ENCODE measurements around the gene HIPK2.
A peak's percentile ranks its signal among the peaks of the same experiment; 100 is the strongest.
"Not testable (repeated sequence)": the region's sequence is repeated elsewhere in the genome, so short reads cannot be mapped to it uniquely, and the experiment has no call there.

The HIPK2 gene

DNA sequence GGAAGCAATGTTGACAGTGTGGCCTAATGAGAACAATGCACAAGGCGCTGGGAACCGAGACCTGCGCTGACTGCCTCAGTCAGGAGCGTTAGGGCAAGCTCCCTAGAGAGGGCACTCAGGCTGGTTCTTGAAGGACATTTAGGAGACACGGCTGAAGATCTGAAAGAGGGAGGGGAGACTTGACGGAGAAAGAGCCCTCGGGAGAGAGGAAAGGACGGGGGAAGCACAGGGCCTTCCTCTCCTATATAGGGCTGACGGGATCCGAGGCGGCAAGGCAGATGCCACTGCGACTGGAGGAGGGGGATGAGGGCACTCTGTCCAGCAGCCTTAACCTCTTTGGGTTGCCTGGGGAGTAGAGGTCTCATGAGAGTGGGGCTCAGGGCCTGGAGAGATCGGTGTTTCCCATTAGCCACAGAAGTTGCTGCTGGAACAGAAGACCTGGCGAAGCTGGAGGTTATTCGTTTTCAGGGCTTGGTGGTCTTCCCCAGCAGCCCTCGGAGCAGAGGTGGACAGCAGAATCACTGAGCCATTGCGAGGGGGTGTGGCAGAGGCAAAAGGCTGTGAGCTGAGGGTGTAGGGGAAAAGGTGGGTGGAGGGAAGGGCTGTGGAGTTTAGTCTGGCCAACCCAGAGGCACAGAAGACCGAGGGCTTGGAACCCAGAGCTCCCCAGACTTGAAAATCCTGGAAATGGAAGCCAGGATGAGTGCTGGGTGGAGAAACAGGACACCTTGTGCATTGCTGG is 218.3 kb downstream of the HIPK2 start:
- DNase-seq: no peak

DNA sequence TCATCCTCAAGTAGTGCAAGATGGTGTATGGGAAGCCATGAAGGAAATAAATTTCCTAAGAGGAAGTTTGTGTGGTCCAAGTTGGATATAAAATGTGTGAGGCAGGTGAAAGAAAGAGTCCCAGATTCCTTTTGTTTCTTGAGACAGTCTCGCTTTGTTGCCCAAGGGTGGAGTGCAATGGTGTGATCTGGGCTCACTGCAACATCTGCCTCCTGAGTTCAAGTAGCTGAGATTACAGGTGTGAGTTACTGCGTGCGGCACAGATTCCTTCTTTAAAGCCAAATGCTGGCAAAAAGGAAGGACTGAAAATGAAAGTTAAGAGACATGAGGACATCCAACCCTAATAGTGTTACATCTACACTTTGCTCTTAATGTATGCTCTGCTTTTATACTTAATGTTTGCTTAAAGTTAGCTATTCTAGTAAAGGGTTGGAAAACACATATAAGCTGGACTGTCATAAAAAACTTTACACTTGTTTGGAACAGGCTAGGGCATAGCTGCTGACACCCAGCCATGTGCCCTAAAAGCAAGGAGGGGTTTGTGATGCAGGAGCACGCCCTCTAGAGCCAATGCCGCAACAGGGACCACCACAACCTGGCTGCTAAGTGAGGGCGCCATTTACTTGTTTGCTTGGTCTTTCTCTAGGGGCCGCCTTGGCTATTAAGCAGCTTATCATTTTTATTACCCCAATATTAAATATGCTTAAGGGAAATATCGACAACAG is 219.8 kb downstream of the HIPK2 start:
- no peak for DNase-seq

DNA sequence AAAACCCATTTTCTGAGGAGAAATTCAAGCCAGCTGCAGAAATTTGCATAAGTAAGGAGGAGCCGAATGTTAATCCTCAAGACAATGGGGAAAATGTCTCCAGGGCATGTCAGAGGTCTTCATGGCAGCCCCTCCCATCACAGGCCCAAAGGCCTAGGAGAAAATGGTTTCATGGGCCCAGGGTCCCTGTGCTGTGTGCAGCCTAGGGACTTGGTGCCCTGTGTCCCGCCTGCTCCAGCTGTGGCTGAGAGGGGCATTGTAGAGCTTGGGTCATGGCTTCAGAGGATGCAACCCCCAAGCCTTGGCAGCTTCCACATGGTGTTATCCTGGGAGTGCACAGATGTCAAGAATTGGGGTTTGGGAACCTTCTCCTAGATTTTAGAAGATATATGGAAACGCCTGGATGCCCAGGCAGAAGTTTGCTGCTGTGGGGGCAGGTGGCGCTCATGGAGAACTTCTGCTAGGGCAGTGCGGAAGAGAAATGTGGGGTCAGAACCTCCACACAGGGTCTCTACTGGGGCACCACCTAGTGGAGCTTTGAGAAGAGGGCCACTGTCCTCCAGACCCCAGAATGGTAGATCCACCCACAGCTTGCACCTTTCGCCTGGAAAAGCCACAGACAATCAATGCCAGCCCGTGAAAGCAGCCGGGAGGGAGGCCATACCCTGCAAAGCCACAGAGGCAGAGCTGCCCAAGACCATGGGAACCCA is 223.7 kb downstream of the HIPK2 start:
- DNase-seq: not testable (repeated sequence)

DNA sequence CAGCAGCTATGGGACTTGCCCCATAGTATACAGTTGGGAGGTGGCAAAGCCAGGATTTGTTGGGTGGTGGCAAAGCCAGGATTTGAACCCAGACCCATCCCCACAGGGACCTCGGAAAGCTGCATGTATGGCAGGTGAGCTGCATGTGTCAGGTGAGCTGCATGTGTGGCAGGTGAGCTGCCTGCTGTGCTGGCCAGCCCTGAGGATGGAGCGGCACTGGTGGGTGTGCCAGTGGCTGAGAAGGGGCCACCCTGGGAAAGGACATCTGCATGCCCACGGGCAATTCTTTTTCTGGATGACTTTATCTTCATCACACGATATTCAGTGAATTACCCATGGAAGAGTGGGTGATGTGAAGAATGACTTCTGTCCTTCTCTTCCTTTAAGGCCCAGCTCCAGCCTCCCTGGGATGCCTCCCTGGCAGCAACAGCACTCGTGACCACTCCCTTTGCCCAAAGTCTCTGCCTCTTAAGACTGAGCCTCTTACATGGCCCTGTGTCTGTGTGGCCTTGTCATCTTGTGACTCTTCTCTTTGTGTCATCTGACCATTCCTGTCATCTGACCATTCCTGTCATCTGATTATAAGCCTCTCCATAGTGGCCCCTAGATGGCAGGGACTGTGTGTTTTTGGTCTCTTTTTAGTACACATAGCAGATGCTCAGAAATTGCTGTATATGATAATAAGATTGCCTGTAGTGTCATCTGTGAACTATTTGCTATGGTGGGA is 229.3 kb downstream of the HIPK2 start:
- DNase-seq: peak in 1 of 2 donors; percentile 27

DNA sequence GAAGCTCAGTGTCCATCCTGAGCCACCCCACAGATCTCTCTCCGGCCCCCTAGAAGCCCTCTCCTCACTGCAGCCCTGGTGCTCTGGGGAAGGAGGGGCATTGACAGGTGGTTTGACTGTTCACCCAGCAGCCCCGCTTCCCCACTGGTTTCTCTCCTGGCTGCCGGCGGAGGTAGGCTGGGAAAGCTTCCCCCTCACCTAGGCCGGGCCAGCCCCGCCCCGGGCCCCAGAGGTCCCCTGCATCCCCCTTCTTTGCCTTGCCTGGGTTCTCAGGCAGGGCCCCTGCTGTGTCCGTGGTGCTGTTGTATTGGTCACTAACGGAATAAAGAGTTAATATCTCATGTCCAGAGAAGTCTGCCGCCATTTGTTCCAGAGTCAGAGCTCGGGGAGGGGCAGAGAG is 233.2 kb downstream of the HIPK2 start:
- no peak for DNase-seq

DNA sequence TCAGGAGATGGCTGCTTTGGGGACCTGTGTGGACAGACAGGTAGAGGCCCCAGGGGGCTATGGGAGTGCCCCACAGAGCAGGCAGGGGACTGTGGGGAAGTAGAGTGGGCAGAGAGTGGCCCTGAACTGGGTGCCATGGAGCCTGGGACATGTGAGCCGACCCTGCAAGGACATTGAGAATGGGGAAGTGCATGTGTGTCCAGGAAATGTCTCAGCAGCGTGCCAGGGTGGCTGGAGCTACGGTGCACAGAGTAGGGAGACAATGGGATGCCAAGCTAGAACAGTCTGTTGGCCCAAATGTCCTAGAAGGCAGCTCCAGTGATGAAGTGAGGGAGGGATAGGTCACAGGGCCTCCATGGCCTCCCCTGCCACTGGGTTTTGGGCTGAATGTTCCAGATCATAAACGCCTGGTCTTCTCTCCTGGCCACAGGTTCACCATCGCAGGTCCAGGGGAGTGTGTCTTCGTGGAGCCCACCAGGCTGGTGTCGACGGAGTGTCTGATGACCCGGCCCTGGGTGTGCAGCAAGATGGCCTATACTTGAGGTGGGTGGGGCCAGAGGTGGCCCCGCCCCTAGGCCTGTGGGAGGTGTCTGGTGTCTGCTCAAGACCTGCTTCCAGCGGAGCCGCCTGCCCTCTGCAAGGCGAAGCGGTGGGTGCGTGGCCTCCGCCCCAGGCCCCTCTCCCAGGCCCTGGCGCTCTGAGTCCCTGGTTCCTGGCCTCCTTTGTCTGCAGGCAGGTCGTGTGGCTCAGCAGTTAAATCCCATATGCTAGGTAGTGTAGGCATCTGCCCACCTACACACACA is 233.8 kb downstream of the HIPK2 start:
- peak; percentile 15 to 26 for DNase-seq

DNA sequence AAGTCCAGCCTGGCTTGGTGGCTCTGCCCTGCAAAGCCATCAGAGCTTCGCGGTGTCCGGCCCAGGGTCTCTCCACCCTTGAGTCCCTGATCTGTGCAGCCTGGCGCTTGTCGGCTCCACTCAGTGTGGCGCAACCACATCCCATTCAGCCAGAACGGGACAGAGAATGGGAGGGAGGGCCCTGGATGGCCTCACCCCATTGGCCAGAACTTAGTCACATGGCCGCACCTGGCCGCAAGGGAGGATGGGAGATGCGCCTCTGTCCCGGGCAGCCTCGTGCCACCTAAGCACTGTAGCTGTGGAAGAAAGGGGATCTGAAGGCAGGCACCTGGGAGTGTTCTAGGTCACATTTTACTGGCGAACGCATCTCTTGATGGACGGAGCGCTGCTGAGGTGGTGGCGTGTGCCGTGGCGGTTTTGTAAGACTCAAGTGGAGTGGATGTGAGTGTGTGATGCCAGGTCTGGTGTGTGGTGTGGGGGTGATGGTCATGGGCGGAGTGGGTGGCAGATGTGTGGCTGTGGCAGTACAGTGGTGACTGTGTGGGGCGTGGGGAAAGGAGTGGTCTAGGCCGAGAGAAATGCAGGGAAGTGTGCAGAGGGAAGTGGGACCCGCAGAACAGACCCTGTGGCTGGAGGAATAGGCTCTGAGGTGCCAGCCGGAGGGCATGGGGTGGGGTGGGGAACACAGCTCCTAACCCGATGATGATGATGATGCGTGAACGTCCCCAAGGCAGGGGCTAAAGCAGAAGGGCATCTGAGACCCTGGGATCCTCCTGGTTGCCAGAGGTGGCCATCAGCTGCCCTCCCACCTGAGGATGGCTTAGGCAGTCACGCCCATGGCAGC is 235.3 kb downstream of the HIPK2 start:
- DNase-seq: no peak

DNA sequence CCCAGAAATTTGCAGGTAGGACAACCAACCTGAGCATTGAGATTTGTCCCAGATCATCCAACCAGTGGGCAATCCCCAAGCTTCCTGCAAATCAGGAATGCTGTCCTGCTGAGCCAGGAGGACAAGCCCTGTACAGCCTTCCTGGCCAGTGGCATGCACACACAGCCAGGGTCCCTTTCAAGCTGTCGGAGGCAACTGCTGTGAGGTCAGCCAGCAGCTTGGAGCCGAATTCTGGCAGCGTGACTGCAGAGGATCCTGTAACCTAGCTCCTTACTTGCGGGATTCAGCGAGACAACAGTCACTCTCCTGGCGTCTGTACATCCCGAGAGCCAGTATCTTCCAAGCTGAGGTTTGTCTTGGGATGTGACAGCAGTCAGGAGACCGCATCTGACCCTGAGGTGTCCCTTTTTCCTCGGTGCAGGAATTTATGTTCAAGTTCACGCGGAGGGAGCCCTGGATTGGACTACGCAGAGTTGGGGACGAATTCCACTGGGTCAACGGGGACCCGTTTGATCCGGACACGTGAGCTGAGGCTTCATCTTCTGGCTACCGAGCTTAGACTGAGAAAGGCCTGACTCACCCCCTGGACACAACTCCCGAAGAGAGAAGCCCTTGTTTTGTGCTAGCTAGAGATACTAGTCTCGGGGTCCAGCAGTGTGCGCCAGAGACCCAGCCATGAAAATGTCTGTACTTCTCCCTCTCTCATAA is 236.0 kb downstream of the HIPK2 start:
- no peak for DNase-seq

DNA sequence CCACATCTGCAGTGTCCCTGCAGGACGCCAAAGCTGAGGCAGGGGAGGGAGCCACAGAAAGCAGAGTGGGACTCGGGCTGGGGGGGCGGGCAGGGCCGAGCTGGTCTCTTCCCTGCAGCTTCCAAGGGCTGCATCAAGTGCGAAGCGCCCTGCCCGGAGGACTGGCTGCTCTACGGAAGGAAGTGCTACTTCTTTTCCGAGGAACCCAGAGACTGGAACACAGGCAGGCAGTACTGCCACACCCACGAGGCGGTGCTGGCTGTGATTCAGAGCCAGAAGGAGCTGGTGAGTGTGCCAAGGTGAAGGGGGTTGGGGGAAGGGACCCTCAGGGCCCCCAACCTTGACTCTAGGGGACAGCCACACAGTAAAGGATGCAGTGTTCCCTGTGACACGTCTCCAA is 237.6 kb downstream of the HIPK2 start:
- no peak for DNase-seq

DNA sequence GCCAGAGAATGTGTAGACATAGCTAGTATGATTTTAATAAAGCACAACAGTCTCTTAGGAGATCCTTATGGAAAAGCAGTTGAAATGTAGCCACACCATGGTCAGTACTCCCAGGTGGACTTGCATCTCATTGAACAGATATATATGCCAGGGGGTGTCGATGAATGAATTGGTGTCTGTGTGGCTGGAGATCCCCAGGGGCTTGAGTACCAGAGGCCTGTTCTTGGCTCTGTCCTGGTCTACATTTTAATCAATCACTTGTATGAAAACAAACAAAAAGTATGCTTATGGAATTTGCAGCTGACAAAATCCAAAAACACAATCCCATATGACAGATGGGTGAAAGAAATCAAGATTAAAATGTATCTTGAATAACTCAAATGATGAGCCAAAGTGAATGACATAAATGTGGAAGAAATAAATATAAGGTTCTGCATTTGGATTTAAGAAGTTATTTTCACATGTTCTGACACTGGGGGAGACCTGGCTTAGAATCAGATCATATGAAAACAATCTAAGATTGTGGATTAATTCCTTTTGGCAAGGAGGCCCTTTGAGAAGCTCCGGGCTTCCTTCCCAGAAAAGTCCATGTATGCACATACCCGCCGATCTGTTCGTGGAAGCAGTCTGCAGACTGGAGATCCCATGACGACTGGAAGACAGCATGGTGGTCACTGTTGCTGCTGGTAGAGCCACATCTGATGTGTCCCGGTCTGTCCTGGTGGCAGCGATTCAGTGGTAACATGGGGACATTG is 238.7 kb downstream of the HIPK2 start:
- no peak for DNase-seq

DNA sequence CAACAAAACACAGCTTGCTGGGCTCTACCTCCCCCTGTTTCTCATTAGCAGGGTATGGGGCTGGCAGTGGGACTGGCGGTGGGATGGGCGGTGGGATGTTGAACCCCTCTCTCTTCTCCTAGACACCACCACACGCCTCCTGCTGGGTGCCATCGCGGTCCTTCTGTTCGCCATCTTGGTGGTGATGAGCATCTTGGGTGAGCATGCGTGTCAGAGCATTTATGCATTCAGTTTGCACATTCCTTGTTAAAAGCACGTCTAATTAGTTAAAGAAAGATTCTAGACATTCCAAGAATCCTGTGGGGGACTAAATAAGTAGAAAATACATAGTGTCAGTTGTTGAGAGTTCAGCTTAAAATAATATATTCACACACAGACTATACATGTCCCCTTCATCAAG is 241.6 kb downstream of the HIPK2 start:
- DNase-seq: no peak

DNA sequence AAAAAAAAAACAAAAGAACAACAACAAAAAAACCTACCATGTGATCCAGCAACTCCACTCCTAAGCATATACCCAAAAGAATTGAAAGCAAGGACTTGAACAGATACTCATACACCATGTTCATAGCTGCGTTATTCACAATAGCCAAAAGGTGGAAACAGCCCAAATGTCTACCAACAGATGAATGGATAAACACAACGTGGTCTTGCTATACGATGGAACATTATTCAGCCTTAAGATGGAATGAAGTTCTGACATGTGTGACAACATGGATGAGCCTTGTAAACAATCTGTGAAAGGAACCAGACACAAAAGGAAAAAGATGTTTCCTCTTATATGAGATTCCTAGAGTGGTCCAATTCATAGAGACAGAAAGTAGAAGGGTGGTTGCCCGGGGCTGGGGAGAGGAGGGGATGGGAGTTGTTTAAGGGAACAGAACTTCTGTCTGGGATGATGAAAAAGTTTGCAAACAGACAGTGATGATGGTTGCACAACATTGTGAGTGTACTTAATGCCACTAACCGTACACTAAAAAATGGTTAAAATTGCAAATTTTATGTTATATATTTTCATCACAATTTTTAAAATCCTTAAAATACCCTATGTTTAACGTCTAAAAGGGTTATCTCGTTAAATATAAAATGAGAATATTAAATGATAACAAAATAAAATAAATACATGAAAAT is 242.7 kb downstream of the HIPK2 start:
- DNase-seq: no peak

DNA sequence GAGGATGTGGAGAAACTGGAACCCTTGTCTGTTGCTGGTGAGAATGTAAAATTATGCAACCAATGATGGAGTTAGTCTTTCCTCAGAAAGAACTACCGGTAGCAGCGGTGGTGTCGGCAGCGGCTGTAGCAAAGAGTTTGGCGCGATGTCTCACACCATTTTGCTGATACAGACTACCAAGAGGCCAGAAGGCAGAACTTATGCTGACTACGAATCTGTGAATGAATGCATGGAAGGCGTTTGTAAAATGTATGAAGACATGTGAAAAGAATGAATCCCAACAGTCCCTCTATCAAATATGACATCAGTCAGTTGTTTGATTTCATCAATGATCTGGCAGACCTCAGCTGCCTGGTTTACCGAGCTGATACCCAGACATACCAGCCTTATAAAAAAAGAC is 243.7 kb downstream of the HIPK2 start:
- DNase-seq: no peak

DNA sequence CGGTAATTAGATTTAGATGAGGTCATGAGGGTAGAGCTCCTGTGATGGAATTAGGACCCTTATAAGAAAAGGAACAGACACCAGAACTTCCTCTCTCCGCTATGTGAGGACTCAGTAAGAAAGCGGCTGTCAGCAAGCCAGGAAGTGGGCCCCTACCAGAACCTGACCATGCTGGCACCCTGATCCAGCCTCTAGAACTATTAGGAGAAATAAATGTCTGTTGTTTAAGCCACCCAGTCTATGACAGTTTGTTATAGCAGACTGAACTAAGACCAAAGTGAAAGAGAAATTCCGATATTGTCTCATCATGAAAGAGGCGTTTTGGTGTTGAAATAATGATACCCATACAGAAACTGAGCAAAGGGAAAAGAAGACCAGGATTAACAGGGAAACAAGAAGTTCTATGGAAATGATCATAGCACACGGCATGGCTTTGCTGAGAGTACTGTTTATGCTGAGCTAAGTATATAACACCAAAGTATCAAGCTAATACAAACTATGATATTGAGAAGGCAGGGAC is 245.1 kb downstream of the HIPK2 start:
- peak; percentile 60 to 74 for DNase-seq

DNA sequence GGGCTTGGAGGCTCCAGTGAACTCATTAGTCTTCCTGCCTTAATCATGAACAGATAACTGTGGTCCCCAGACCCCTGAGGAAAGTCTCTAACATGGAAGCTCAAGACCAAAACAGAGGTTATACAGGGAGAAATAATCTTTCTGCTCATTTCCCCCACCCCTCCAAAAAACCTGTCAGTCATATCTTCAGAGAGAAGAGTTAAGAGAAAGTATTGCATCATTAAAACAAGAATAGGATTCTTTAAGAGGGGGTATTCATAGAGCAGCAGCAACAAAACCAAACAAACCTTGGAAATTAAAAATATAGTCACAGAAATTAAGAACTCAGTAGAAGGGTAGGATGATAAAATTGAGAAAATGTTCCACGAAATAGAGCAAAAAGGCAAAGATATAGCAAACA is 246.7 kb downstream of the HIPK2 start:
- no peak for DNase-seq

DNA sequence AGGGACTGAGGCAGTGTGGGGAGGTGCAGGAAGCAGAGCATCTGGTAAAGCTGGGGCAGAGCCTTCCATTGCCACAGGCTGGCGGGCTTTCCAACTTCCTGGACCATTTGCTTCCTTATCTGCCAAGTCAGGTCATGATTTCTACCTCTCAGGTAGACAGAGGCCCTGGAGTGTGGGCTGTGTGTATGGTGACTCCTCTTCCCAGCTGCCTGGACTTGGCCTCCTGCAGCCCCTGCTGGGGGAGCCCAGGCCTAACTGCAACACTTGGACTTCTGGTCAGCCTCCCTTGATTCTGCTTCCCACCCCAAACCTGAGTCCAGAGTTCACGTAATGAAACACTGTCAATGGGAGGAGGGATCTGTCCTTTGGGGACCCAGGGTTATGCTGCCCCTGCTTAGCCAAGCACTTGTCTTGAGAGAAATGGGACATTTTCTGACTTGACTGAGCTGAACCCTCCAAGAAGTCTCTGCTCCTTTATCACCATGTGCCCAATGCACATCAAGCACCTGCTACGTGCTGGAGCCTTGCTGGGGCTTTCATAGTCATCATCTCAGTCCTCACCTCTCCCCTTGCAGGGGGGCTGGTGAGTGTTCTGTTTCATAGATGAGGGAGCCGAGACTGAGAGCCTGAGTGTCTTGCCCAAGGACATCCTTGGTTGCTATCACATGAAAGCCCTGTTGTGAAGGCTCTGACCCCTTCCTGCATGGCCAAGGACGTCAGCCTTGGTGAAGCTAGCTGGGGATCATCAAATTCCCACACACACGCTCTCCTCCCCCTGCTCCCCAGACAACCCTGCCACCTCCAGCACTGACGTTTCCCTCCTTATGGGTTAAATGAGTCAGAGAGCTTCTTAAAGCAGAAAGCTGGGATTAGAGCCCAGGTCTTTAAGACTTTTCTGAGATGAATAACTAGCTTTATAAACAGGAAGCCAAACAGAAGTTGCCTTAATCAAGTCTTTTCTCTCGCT is 250.9 kb downstream of the HIPK2 start:
- DNase-seq: no peak

DNA sequence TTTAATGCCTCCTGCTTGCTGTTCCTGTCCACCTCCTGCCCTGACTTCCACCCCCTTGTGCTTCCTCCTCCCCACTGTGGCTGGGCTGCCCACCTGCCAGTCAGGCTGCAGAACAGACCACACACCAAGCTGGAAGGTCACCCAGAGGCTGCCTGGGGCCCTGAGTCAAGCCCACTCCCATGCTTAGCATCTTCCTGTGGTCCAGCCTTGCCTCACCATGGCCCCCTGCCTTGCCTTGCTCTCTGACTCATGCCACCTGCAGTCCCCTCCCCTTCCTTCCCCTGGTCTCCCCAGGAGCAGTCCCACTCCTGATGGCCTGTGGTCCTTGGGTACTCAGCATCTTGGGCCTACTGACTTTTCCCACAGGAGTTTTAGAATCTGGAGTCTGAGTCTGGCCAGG is 252.0 kb downstream of the HIPK2 start:
- DNase-seq: no peak

DNA sequence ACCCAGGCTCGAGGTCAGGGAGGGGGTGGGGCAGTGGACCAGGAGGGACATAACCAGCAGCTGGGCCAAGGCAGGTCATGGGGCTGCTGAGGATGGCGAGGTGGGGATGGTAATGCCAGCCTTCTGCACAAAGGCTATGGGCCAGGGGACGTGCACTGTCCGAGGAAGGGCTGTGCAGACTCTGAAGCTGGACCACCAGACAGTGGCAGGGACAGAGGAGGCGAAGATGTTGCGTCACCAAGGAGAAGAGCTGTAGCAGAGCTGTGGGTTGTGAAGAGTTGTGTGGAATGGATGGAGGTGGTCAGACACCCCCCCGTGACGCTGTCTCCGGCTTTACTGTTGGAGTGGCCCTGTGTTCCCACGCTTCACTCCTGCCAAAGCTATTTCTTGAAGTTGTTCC is 252.6 kb downstream of the HIPK2 start:
- no peak for DNase-seq
